ENCODE results near the gene RRAGD. TPM values are rescaled to one million over a fixed set of nuclear protein-coding genes. Genes with fewer than 3 reads are reported as not detected.

Gene RRAGD
- total and polyA plus RNA-seq, 9 donors = 0.71 to 12.9 (median 7.9) TPM

GRCh38 chr6:89388846-89389245, 23.2 kb downstream of the RRAGD start:
- no peak for DNase-seq
- no peak overlapping the region for H3K27ac ChIP-seq
- TF ChIP-seq CTCF (IDR thresholded peaks at IDR 0.05) = no peak
- no peak for TF ChIP-seq EP300 (IDR thresholded peaks at IDR 0.05)
- TF ChIP-seq POLR2A (IDR thresholded peaks at IDR 0.05) = no peak
- no peaks in the 10 kb centered on the region for H3K27me3 ChIP-seq
- no peak overlapping the region for H3K4me3 ChIP-seq
- H3K9me3 ChIP-seq = no peaks in the 10 kb centered on the region
- no peaks in the 10 kb centered on the region for H3K36me3 ChIP-seq
- 92 to 93% (median 92%) methylated on average over 6 of the region's 6 CpGs for WGBS, 3 donors
- H3K4me1 ChIP-seq (ENCODE audit: insufficient read depth) = no peaks in the 10 kb centered on the region
- intact Hi-C loops (cut with DNase I) = no loop called here

GRCh38 chr6:89387516-89388201, 24.4 kb downstream of the RRAGD start:
- TF ChIP-seq CTCF (IDR thresholded peaks at IDR 0.05) (no peak), POLR2A (IDR thresholded peaks at IDR 0.05) (no peak), EP300 (IDR thresholded peaks at IDR 0.05) (no peak)
- Histone ChIP-seq H3K27me3 (no peaks in the 10 kb centered on the region), H3K36me3 (no peaks in the 10 kb centered on the region), H3K4me3 (no peak overlapping the region), H3K9me3 (no peaks in the 10 kb centered on the region), H3K4me1 (ENCODE audit: insufficient read depth) (no peaks in the 10 kb centered on the region), H3K27ac (no peak overlapping the region)
- DNase-seq = no peak
- 85 to 89% (median 88%) methylated on average over 9 of the region's 9 CpGs for WGBS, 3 donors
- intact Hi-C loops (cut with DNase I) = no loop called here

- H3K27ac ChIP-seq = no peak overlapping the region
- intact Hi-C loops (cut with DNase I) = no loop called here
- no peaks in the 10 kb centered on the region for H3K9me3 ChIP-seq
- WGBS, 3 donors = 94 to 96% (median 95%) methylated on average over 6 of the region's 6 CpGs
- H3K27me3 ChIP-seq = no peaks in the 10 kb centered on the region
- no peak for TF ChIP-seq POLR2A (IDR thresholded peaks at IDR 0.05)
- no peak for TF ChIP-seq EP300 (IDR thresholded peaks at IDR 0.05)
- TF ChIP-seq CTCF (IDR thresholded peaks at IDR 0.05) = no peak
- DNase-seq = no peak
- no peak overlapping the region for H3K4me3 ChIP-seq
- H3K4me1 ChIP-seq (ENCODE audit: insufficient read depth) = no peaks in the 10 kb centered on the region
- no peaks in the 10 kb centered on the region for H3K36me3 ChIP-seq
Observed at GRCh38 chr6:89386917-89387491, 25.1 kb downstream of the RRAGD start.

- intact Hi-C loops (cut with DNase I) = no loop called here
- no peaks in the 10 kb centered on the region for H3K27me3 ChIP-seq
- DNase-seq = no peak
- no peaks in the 10 kb centered on the region for H3K9me3 ChIP-seq
- TF ChIP-seq EP300 (IDR thresholded peaks at IDR 0.05) = no peak
- TF ChIP-seq POLR2A (IDR thresholded peaks at IDR 0.05) = no peak
- no peaks in the 10 kb centered on the region for H3K36me3 ChIP-seq
- 87 to 95% (median 92%) methylated on average over 7 of the region's 7 CpGs for WGBS, 3 donors
- H3K27ac ChIP-seq = no peak overlapping the region
- H3K4me3 ChIP-seq = no peak overlapping the region
- no peaks in the 10 kb centered on the region for H3K4me1 ChIP-seq (ENCODE audit: insufficient read depth)
Observed at GRCh38 chr6:89385846-89386245, 26.2 kb downstream of the RRAGD start.

- Histone ChIP-seq H3K27me3 (no peaks in the 10 kb centered on the region), H3K27ac (no peak overlapping the region), H3K4me1 (ENCODE audit: insufficient read depth) (no peaks in the 10 kb centered on the region), H3K9me3 (no peaks in the 10 kb centered on the region), H3K36me3 (no peaks in the 10 kb centered on the region), H3K4me3 (no peak overlapping the region)
- intact Hi-C loops (cut with DNase I) = no loop called here
- WGBS, 3 donors = 54 to 57% (median 56%) methylated on average over 5 of the region's 5 CpGs
- DNase-seq = no peak
- TF ChIP-seq CTCF (IDR thresholded peaks at IDR 0.05) = no peak
Observed at GRCh38 chr6:89385156-89385667, 26.9 kb downstream of the RRAGD start.
